Measurements from ENCODE around the gene FBXL2.
"Not testable (repeated sequence)": the region's sequence is repeated elsewhere in the genome, so short reads cannot be mapped to it uniquely, and the experiment has no call there.

FBXL2 gene

GRCh38 chr3:33391255-33391995 is 114.2 kb downstream of the FBXL2 start:
- Histone ChIP-seq H3K27me3 (no peaks in the 10 kb centered on the region), H3K4me3 (no peak overlapping the region), H3K27ac (no peak overlapping the region), H3K9ac (no peak overlapping the region), H3K36me3 (peaks cover 91 to 99% (median 96%) of the 10 kb centered on the region in 11 experiments), H3K4me1 (peaks cover 0 to 5% (median 0%) of the 10 kb centered on the region in 10 experiments; a peak in 2 of 20 replicates), H3K9me3 (replicated peaks in 1 of 11) (no peaks in the 10 kb centered on the region), H4K20me1 (peaks cover 0 to 24% (median 12%) of the 10 kb centered on the region in 11 experiments; a peak in 13 of 22 replicates), H3K4me2 (no peak overlapping the region)
- TF ChIP-seq Cebpa-rat (IDR thresholded peaks at IDR 0.05) = no peak

- H4K20me1 ChIP-seq = peaks cover 0 to 22% (median 14%) of the 10 kb centered on the region in 11 experiments; a peak in 14 of 22 replicates
- no peak overlapping the region for H3K27ac ChIP-seq
- no peaks in the 10 kb centered on the region for H3K27me3 ChIP-seq
- no peaks in the 10 kb centered on the region for H3K9me3 ChIP-seq (replicated peaks in 1 of 11)
- TF ChIP-seq Cebpa-rat (IDR thresholded peaks at IDR 0.05) = no peak
- H3K4me3 ChIP-seq = no peak overlapping the region
- no peaks in the 10 kb centered on the region for H3K4me1 ChIP-seq
- no peak overlapping the region for H3K4me2 ChIP-seq
- peaks cover 91 to 99% (median 96%) of the 10 kb centered on the region in 11 experiments for H3K36me3 ChIP-seq
- H3K9ac ChIP-seq = no peak overlapping the region
Measured at GRCh38 chr3:33392144-33392543, 114.9 kb downstream of the FBXL2 start.

- H3K27me3 ChIP-seq = no peaks in the 10 kb centered on the region
- peaks cover 91 to 99% (median 97%) of the 10 kb centered on the region in 11 experiments for H3K36me3 ChIP-seq
- TF ChIP-seq Cebpa-rat (IDR thresholded peaks at IDR 0.05) = no peak
Measured at GRCh38 chr3:33392703-33393125, 115.5 kb downstream of the FBXL2 start.

GRCh38 chr3:33394403-33395054 is 117.3 kb downstream of the FBXL2 start:
- Histone ChIP-seq H3K4me3 (no peak overlapping the region), H3K27ac (no peak overlapping the region), H3K9ac (no peak overlapping the region), H3K27me3 (no peaks in the 10 kb centered on the region), H3K4me1 (no peaks in the 10 kb centered on the region), H3K36me3 (peaks cover 98 to 100% (median 100%) of the 10 kb centered on the region in 11 experiments), H4K20me1 (peaks cover 6 to 41% (median 21%) of the 10 kb centered on the region in 11 experiments; a peak in 15 of 22 replicates), H3K4me2 (no peak overlapping the region), H3K9me3 (replicated peaks in 1 of 11) (no peaks in the 10 kb centered on the region)
- no peak for TF ChIP-seq Cebpa-rat (IDR thresholded peaks at IDR 0.05)

More at GRCh38 chr3:33392703-33393125, 115.5 kb downstream of the FBXL2 start:
- H3K27ac ChIP-seq = no peak overlapping the region
- H3K9me3 ChIP-seq (replicated peaks in 1 of 11) = no peaks in the 10 kb centered on the region
- no peak overlapping the region for H3K4me2 ChIP-seq
- no peak overlapping the region for H3K4me3 ChIP-seq
- no peaks in the 10 kb centered on the region for H3K4me1 ChIP-seq
- peaks cover 0 to 25% (median 18%) of the 10 kb centered on the region in 11 experiments; a peak in 13 of 22 replicates for H4K20me1 ChIP-seq
- no peak overlapping the region for H3K9ac ChIP-seq

- TF ChIP-seq Cebpa-rat (IDR thresholded peaks at IDR 0.05) = no peak
- no peak overlapping the region for H3K4me2 ChIP-seq
- no peaks in the 10 kb centered on the region for H3K27me3 ChIP-seq
- no peaks in the 10 kb centered on the region for H3K9me3 ChIP-seq (replicated peaks in 1 of 11)
- H4K20me1 ChIP-seq = peaks cover 6 to 33% (median 20%) of the 10 kb centered on the region in 11 experiments; a peak in 13 of 22 replicates
- no peak overlapping the region for H3K4me3 ChIP-seq
- H3K9ac ChIP-seq = no peak overlapping the region
- peaks cover 98 to 100% (median 100%) of the 10 kb centered on the region in 11 experiments for H3K36me3 ChIP-seq
- H3K4me1 ChIP-seq = no peaks in the 10 kb centered on the region
- no peak overlapping the region for H3K27ac ChIP-seq
Measured at GRCh38 chr3:33395900-33396299, 118.7 kb downstream of the FBXL2 start.

- H3K9ac ChIP-seq = no peak overlapping the region
Measured at GRCh38 chr3:33398410-33398809, 121.2 kb downstream of the FBXL2 start.

GRCh38 chr3:33401781-33402180 is 124.5 kb downstream of the FBXL2 start:
- Histone ChIP-seq H3K4me2 (no peak overlapping the region), H4K20me1 (peaks cover 6 to 57% (median 22%) of the 10 kb centered on the region in 11 experiments; a peak in 13 of 22 replicates), H3K27ac (no peak overlapping the region), H3K27me3 (no peaks in the 10 kb centered on the region), H3K4me1 (no peaks in the 10 kb centered on the region), H3K36me3 (peaks cover 96 to 100% (median 99%) of the 10 kb centered on the region in 11 experiments), H3K4me3 (no peak overlapping the region), H3K9ac (no peak overlapping the region), H3K9me3 (replicated peaks in 1 of 11) (no peaks in the 10 kb centered on the region)
- TF ChIP-seq Cebpa-rat (IDR thresholded peaks at IDR 0.05) = no peak

More at GRCh38 chr3:33398410-33398809, 121.2 kb downstream of the FBXL2 start:
- no peak for TF ChIP-seq Cebpa-rat (IDR thresholded peaks at IDR 0.05)
- Histone ChIP-seq H3K4me3 (no peak overlapping the region), H3K4me1 (no peaks in the 10 kb centered on the region), H3K4me2 (no peak overlapping the region), H3K9me3 (replicated peaks in 1 of 11) (no peaks in the 10 kb centered on the region), H3K36me3 (peaks cover 98 to 100% (median 100%) of the 10 kb centered on the region in 11 experiments), H4K20me1 (peaks cover 3 to 48% (median 20%) of the 10 kb centered on the region in 11 experiments; a peak in 13 of 22 replicates), H3K27ac (no peak overlapping the region), H3K27me3 (no peaks in the 10 kb centered on the region)

- Histone ChIP-seq H3K9me3 (replicated peaks in 1 of 11) (no peaks in the 10 kb centered on the region), H4K20me1 (peaks cover 0 to 62% (median 16%) of the 10 kb centered on the region in 11 experiments; a peak in 12 of 22 replicates), H3K36me3 (peaks cover 96 to 100% (median 99%) of the 10 kb centered on the region in 11 experiments), H3K27me3 (no peaks in the 10 kb centered on the region), H3K4me1 (no peaks in the 10 kb centered on the region), H3K27ac (no peak overlapping the region), H3K4me2 (no peak overlapping the region), H3K9ac (no peak overlapping the region), H3K4me3 (no peak overlapping the region)
- TF ChIP-seq Cebpa-rat (IDR thresholded peaks at IDR 0.05) = no peak
Measured at GRCh38 chr3:33402936-33403335, 125.7 kb downstream of the FBXL2 start.

GRCh38 chr3:33403756-33404155 is 126.5 kb downstream of the FBXL2 start:
- H3K4me3 ChIP-seq = no peak overlapping the region
- no peaks in the 10 kb centered on the region for H3K9me3 ChIP-seq (replicated peaks in 1 of 11)
- no peaks in the 10 kb centered on the region for H3K4me1 ChIP-seq

GRCh38 chr3:33410816-33411215 is 133.6 kb downstream of the FBXL2 start:
- H3K4me3 ChIP-seq; H3K9me3 ChIP-seq (replicated peaks in 1 of 11); H3K27me3 ChIP-seq; H3K27ac ChIP-seq; H3K4me1 ChIP-seq; H3K4me2 ChIP-seq; H3K9ac ChIP-seq: not testable (repeated sequence)
- Histone ChIP-seq H3K36me3 (peaks cover 95 to 100% (median 100%) of the 10 kb centered on the region in 11 experiments), H4K20me1 (peaks cover 0 to 61% (median 15%) of the 10 kb centered on the region in 11 experiments; a peak in 13 of 22 replicates)

More at GRCh38 chr3:33403756-33404155, 126.5 kb downstream of the FBXL2 start:
- TF ChIP-seq Cebpa-rat (IDR thresholded peaks at IDR 0.05) = no peak
- Histone ChIP-seq H3K27ac (no peak overlapping the region), H3K27me3 (no peaks in the 10 kb centered on the region), H3K4me2 (no peak overlapping the region), H4K20me1 (peaks cover 0 to 56% (median 11%) of the 10 kb centered on the region in 11 experiments; a peak in 11 of 22 replicates), H3K9ac (no peak overlapping the region), H3K36me3 (peaks cover 96 to 100% (median 99%) of the 10 kb centered on the region in 11 experiments)

All from BLaER1 treated with 17β-estradiol and CSF1 and Interleukin-3, amounts not matched to agents 10 nM and 100 nM (cell line).